Astrocyte (in vitro differentiated cells and primary cell): Measurements from ENCODE around the gene WNT16.

ENCODE experiments used
- EZH2 ChIP-seq: IDR thresholded peaks from 2 replicates; pipeline ENCODE4 v1.6.1; 2012; ENCODE audit warnings: mild to moderate bottlenecking, low read length, inconsistent platforms; ENCODE audit not compliant: insufficient read depth
- TF ChIP-seq, protein P1 (sequence below): IDR thresholded peaks from 2 replicates; pipeline ENCODE4 v1.5.1; 2011; ENCODE audit warnings: low read depth, mild to moderate bottlenecking, inconsistent platforms, low read length, moderate library complexity; ENCODE audit not compliant: insufficient read depth

DNA sequence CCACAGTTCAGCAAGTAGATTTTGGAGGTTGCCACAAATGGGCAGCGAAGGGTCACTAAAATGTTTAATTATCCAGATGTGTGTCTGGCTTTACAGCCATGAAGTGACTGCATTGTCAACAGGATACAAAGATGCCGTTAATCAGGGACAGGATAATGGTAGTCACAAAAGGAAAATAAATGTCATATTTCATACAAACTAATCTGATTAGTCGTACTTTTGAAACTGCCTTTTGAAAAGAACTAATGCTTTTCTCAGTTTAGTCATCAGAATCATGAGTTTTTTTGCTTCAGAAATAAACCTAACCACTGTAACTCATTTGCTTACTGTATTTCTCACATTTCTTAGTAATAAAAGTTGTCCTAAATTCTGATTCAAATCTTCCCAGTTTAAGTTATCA lies 22.2 kb upstream of the WNT16 start:
- TF ChIP-seq, protein P1, sequence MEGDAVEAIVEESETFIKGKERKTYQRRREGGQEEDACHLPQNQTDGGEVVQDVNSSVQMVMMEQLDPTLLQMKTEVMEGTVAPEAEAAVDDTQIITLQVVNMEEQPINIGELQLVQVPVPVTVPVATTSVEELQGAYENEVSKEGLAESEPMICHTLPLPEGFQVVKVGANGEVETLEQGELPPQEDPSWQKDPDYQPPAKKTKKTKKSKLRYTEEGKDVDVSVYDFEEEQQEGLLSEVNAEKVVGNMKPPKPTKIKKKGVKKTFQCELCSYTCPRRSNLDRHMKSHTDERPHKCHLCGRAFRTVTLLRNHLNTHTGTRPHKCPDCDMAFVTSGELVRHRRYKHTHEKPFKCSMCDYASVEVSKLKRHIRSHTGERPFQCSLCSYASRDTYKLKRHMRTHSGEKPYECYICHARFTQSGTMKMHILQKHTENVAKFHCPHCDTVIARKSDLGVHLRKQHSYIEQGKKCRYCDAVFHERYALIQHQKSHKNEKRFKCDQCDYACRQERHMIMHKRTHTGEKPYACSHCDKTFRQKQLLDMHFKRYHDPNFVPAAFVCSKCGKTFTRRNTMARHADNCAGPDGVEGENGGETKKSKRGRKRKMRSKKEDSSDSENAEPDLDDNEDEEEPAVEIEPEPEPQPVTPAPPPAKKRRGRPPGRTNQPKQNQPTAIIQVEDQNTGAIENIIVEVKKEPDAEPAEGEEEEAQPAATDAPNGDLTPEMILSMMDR: no peak
- no peak for TF ChIP-seq EZH2
